OCI-LY3 (cell line): ENCODE data around the gene CORT.

Source experiments
- CTCF ChIP-seq: fragments of 200-600, 300-600 bp; sonication (generic); IDR thresholded peaks from 2 replicates; pipeline ENCODE4 v1.5.1; 2014; ENCODE audit warnings: antibody characterized with exemption, low read length, low read depth
- EZH2phosphoT487 ChIP-seq: fragments of 200-600 bp; shearing (Covaris generic); IDR thresholded peaks from 2 replicates; pipeline ENCODE4 v1.6.1; 2018; ENCODE audit warnings: antibody characterized with exemption, mixed run types, low read depth

GRCh38 chr1:10415211-10415930 lies 34.5 kb upstream of the CORT start:
- TF ChIP-seq CTCF, result no peak
- no peak for TF ChIP-seq EZH2phosphoT487
